H1 (cell line): ENCODE measurements around the gene PIAS2. TPM values are rescaled to one million over a fixed set of nuclear protein-coding genes. Genes with fewer than 3 reads are reported as not detected.

Experiments
- polyA plus RNA-seq, 7 experiments: library from polyadenylated mRNA; depleted of rRNA in 3 of 7; stranded (reverse) in 5 of 7; unstranded in 2 of 7; fragments of >200 nt in 5 of 7; fragments of 200-250 nt in 2 of 7; gene quantifications; 1 replicate in 5 of 7; 2 replicates in 1 of 7; 4 replicates in 1 of 7; pipeline versions ENCODE4 v1.2.1 to v1.2.3, GENCODE V29; 2011 to 2013; ENCODE audit warnings: missing spikeins in 2 of 7, mixed read lengths in 2 of 7
- total RNA-seq: library from RNA; stranded (reverse); fragmentation: NEBNext Ultra II Directional; extraction: Animal tissue kit (Norgen Biotek cat#: 25700); gene quantifications from 2 replicates; pipeline ENCODE4 v1.2.1, GENCODE V29; 2021
- TF ChIP-seq, protein P1 (sequence below): fragments of 300-600 bp; sonication (generic); IDR thresholded peaks from 2 replicates; pipeline ENCODE4 v1.7.1; 2012; ENCODE audit warnings: low read length, moderate library complexity, mild to moderate bottlenecking, inconsistent platforms; ENCODE audit not compliant: insufficient replicate concordance

Gene PIAS2
- total and polyA plus RNA-seq, 2 of the 8 experiments (the other 6 are each of a cell fraction or from before 2014, with no cell fraction given) = 20.1 to 53.9 TPM

DNA sequence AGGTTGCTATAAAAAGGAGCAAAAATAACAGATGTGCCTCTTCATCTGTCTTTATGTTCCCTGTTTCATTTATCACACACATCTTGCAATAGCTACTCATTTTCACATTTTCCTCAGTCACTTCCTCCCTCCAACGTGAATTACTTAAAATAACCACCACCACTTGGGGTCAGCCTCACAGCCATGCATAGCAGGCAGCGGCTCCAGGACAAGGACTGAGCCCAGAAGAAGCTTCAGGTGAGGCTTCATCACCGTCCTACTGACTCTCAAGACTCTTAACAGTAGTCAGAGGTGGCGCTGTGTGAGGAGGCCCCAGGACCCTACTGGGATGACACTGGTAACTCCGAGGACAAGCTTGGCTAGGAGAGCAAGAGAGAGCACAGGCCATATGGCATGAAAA, 144.9 kb downstream of the PIAS2 start (continued):
- TF ChIP-seq, protein P1, sequence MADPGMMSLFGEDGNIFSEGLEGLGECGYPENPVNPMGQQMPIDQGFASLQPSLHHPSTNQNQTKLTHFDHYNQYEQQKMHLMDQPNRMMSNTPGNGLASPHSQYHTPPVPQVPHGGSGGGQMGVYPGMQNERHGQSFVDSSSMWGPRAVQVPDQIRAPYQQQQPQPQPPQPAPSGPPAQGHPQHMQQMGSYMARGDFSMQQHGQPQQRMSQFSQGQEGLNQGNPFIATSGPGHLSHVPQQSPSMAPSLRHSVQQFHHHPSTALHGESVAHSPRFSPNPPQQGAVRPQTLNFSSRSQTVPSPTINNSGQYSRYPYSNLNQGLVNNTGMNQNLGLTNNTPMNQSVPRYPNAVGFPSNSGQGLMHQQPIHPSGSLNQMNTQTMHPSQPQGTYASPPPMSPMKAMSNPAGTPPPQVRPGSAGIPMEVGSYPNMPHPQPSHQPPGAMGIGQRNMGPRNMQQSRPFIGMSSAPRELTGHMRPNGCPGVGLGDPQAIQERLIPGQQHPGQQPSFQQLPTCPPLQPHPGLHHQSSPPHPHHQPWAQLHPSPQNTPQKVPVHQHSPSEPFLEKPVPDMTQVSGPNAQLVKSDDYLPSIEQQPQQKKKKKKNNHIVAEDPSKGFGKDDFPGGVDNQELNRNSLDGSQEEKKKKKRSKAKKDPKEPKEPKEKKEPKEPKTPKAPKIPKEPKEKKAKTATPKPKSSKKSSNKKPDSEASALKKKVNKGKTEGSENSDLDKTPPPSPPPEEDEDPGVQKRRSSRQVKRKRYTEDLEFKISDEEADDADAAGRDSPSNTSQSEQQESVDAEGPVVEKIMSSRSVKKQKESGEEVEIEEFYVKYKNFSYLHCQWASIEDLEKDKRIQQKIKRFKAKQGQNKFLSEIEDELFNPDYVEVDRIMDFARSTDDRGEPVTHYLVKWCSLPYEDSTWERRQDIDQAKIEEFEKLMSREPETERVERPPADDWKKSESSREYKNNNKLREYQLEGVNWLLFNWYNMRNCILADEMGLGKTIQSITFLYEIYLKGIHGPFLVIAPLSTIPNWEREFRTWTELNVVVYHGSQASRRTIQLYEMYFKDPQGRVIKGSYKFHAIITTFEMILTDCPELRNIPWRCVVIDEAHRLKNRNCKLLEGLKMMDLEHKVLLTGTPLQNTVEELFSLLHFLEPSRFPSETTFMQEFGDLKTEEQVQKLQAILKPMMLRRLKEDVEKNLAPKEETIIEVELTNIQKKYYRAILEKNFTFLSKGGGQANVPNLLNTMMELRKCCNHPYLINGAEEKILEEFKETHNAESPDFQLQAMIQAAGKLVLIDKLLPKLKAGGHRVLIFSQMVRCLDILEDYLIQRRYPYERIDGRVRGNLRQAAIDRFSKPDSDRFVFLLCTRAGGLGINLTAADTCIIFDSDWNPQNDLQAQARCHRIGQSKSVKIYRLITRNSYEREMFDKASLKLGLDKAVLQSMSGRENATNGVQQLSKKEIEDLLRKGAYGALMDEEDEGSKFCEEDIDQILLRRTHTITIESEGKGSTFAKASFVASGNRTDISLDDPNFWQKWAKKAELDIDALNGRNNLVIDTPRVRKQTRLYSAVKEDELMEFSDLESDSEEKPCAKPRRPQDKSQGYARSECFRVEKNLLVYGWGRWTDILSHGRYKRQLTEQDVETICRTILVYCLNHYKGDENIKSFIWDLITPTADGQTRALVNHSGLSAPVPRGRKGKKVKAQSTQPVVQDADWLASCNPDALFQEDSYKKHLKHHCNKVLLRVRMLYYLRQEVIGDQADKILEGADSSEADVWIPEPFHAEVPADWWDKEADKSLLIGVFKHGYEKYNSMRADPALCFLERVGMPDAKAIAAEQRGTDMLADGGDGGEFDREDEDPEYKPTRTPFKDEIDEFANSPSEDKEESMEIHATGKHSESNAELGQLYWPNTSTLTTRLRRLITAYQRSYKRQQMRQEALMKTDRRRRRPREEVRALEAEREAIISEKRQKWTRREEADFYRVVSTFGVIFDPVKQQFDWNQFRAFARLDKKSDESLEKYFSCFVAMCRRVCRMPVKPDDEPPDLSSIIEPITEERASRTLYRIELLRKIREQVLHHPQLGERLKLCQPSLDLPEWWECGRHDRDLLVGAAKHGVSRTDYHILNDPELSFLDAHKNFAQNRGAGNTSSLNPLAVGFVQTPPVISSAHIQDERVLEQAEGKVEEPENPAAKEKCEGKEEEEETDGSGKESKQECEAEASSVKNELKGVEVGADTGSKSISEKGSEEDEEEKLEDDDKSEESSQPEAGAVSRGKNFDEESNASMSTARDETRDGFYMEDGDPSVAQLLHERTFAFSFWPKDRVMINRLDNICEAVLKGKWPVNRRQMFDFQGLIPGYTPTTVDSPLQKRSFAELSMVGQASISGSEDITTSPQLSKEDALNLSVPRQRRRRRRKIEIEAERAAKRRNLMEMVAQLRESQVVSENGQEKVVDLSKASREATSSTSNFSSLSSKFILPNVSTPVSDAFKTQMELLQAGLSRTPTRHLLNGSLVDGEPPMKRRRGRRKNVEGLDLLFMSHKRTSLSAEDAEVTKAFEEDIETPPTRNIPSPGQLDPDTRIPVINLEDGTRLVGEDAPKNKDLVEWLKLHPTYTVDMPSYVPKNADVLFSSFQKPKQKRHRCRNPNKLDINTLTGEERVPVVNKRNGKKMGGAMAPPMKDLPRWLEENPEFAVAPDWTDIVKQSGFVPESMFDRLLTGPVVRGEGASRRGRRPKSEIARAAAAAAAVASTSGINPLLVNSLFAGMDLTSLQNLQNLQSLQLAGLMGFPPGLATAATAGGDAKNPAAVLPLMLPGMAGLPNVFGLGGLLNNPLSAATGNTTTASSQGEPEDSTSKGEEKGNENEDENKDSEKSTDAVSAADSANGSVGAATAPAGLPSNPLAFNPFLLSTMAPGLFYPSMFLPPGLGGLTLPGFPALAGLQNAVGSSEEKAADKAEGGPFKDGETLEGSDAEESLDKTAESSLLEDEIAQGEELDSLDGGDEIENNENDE = no peak
